Esophagus (tissue), 2 donors: ENCODE measurements around the gene KBTBD7. TPM values are rescaled to one million over a fixed set of nuclear protein-coding genes. Genes with fewer than 3 reads are reported as not detected.
"Not testable (repeated sequence)": the region's sequence is repeated elsewhere in the genome, so short reads cannot be mapped to it uniquely, and the experiment has no call there.

ENCODE experiments used
- H3K27ac ChIP-seq, 2 donors: one replicate each; pipeline ENCODE4 v1.5.1; 2013; ENCODE audit warnings: low read depth in 2 of 2, mild to moderate bottlenecking in 2 of 2, inconsistent platforms in 1 of 2, low read length in 1 of 2, moderate library complexity in 1 of 2
- H3K27me3 ChIP-seq, 2 donors: one replicate each; pipeline ENCODE4 v1.6.1; 2013; ENCODE audit warnings: low read length in 2 of 2, control low read depth in 1 of 2, mild to moderate bottlenecking in 1 of 2; ENCODE audit not compliant: insufficient read depth in 2 of 2, control insufficient read depth in 1 of 2
- H3K36me3 ChIP-seq, 2 donors: one replicate each; pipeline ENCODE4 v1.6.1; 2013; ENCODE audit warnings: low read length in 1 of 2; ENCODE audit not compliant: control insufficient read depth in 2 of 2, insufficient read depth in 2 of 2
- H3K4me1 ChIP-seq, 2 donors: one replicate each; pipeline ENCODE4 v1.6.1; 2013; ENCODE audit warnings: low read length in 1 of 2; ENCODE audit not compliant: control insufficient read depth in 2 of 2, insufficient read depth in 2 of 2
- H3K4me3 ChIP-seq, 2 donors: one replicate each; pipeline ENCODE4 v1.5.1; 2013; ENCODE audit warnings: low read length in 2 of 2, mild to moderate bottlenecking in 2 of 2, low read depth in 1 of 2, moderate library complexity in 1 of 2
- H3K9me3 ChIP-seq, 2 donors: one replicate each; pipeline ENCODE4 v1.6.1; 2013; ENCODE audit warnings: mild to moderate bottlenecking in 2 of 2, low read depth in 1 of 2, low read length in 1 of 2, moderate library complexity in 1 of 2; ENCODE audit not compliant: control insufficient read depth in 2 of 2, insufficient read depth in 1 of 2
- WGBS, 2 donors: extraction: QIAGEN DNeasy Blood & Tissue Kit; methylation state at CpG; one replicate each; pipeline ENCODE4 v1.1.7; 2013; 5-methylcytosine and 5-hydroxymethylcytosine counted together
- polyA plus RNA-seq, 2 donors: library from polyadenylated mRNA; stranded (reverse); fragments of 200-250 nt; gene quantifications; one replicate each; pipeline ENCODE4 v1.2.3, GENCODE V29; 2013
- donor health status: healthy with polysubstance abuse.
- donor health status: Bipolar disorder and iron deficiency.

Gene KBTBD7
- polyA plus RNA-seq, 2 donors: 1.4 to 1.8 TPM

- no peaks in the 10 kb centered on the region for H3K4me1 ChIP-seq
- H3K27me3 ChIP-seq: no peaks in the 10 kb centered on the region
- no peaks in the 10 kb centered on the region for H3K9me3 ChIP-seq
- WGBS, 2 donors: 30 to 37% methylated on average over 2 of the region's 2 CpGs
- no peak overlapping the region for H3K4me3 ChIP-seq
- H3K27ac ChIP-seq: no peak overlapping the region
- no peaks in the 10 kb centered on the region for H3K36me3 ChIP-seq
Observed at GRCh38 chr13:41177616-41178015, 16.8 kb downstream of the KBTBD7 start.

GRCh38 chr13:41175576-41175975 lies 18.8 kb downstream of the KBTBD7 start:
- 93 to 95% methylated on average over 8 of the region's 8 CpGs for WGBS, 2 donors
- H3K27ac ChIP-seq, H3K36me3 ChIP-seq: not testable (repeated sequence)

GRCh38 chr13:41162151-41162550 lies 32.2 kb downstream of the KBTBD7 start:
- H3K27me3 ChIP-seq: no peaks in the 10 kb centered on the region
- H3K36me3 ChIP-seq: no peaks in the 10 kb centered on the region
- H3K4me3 ChIP-seq: no peak overlapping the region
- 92 to 93% methylated on average over 3 of the region's 3 CpGs for WGBS, 2 donors
- H3K4me1 ChIP-seq: no peaks in the 10 kb centered on the region
- no peaks in the 10 kb centered on the region for H3K9me3 ChIP-seq
- no peak overlapping the region for H3K27ac ChIP-seq

More at GRCh38 chr13:41175576-41175975, 18.8 kb downstream of the KBTBD7 start:
- not testable (repeated sequence) for H3K4me3 ChIP-seq, H3K4me1 ChIP-seq, H3K9me3 ChIP-seq, H3K27me3 ChIP-seq

GRCh38 chr13:41159174-41159573 lies 35.2 kb downstream of the KBTBD7 start:
- Histone ChIP-seq H3K27me3 (no peaks in the 10 kb centered on the region), H3K9me3 (no peaks in the 10 kb centered on the region), H3K36me3 (no peaks in the 10 kb centered on the region), H3K27ac (no peak overlapping the region), H3K4me3 (no peak overlapping the region), H3K4me1 (no peaks in the 10 kb centered on the region)

DNA sequence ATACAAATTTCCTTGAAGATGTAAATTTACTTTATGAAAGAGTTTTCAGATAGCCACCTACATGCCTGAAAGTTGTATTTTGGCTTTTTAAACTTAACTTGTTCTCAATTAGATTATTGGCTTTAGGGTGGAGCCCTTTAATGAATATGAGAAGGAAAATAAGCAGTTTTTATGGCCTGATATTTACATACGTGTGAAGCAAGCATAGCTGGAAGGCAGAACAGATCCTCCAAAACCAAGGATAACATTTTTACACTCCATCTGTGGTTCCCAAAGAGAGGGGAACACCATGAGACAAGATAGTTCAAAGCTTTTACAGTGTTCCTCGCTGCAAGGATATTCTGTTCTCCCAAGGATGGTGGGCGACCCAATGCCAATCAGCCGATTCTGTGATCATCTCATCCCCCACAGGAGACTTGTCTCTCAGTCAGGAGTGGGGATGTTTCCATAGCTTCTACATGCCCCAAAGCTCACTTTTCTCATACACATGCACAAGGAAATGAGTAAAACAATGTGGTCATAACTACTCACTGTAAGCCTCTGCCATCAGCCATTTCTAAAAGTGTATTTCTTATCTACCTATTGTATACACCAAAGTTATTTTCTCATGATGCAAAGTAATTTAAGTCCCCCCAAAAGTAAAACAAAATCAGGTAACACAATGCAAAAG lies 37.2 kb downstream of the KBTBD7 start:
- H3K27me3 ChIP-seq: no peaks in the 10 kb centered on the region
- 94 to 99% methylated on average over 4 of the region's 4 CpGs for WGBS, 2 donors
- no peaks in the 10 kb centered on the region for H3K4me1 ChIP-seq
- no peak overlapping the region for H3K4me3 ChIP-seq
- H3K9me3 ChIP-seq: no peaks in the 10 kb centered on the region
- H3K27ac ChIP-seq: no peak overlapping the region
- no peaks in the 10 kb centered on the region for H3K36me3 ChIP-seq

DNA sequence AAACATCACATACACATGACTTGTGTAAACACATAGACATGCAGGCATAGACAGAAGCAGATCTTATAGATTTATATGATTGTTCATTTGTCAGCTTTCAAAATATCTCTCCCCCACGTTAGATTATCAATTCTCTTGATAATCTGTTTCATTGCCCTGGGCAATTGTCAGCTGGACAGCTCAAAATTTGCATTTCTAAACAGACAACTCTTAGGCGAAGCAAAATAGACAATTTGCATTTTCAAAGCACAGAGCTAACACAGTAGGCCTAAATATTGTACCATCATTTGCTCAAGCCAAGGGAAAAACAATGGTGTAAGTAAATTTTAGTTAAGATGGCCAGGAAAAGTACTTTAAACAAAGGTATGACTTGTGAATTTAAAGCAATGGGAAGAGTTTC lies 37.7 kb downstream of the KBTBD7 start:
- Histone ChIP-seq H3K27ac (no peak overlapping the region), H3K4me1 (no peaks in the 10 kb centered on the region), H3K9me3 (no peaks in the 10 kb centered on the region), H3K4me3 (no peak overlapping the region), H3K27me3 (no peaks in the 10 kb centered on the region), H3K36me3 (no peaks in the 10 kb centered on the region)
- 62 to 66% methylated on average over 2 of the region's 2 CpGs for WGBS, 2 donors

DNA sequence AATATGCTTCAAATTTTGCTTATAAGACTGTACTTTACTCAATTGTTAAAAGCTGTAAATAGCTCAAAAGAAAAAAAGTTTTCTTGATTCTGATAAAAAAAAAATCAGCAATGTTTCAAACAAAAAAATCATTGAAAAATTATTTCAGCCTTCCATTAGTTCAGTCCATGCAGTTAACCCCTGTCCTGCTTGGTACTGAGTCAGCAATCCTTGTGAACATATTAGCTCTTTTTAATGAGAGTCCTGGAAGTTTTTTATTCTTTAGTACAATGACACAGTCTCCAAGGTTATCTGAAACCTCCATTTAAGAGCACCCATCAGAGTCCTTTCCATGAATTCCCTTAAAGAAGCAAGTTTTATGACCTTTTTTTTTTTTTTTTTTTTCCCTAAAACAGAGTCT lies 40.3 kb downstream of the KBTBD7 start:
- H3K36me3 ChIP-seq: no peaks in the 10 kb centered on the region
- no peaks in the 10 kb centered on the region for H3K27me3 ChIP-seq
- no peak overlapping the region for H3K27ac ChIP-seq
- H3K4me3 ChIP-seq: no peak overlapping the region
- H3K4me1 ChIP-seq: no peaks in the 10 kb centered on the region
- H3K9me3 ChIP-seq: peaks cover 0 to 8% of the 10 kb centered on the region in 2 donors

- H3K36me3 ChIP-seq: no peaks in the 10 kb centered on the region
- H3K9me3 ChIP-seq: peaks cover 0 to 13% of the 10 kb centered on the region in 2 donors
- WGBS, 2 donors: 97 to 98% methylated on average over 3 of the region's 3 CpGs
- no peaks in the 10 kb centered on the region for H3K27me3 ChIP-seq
- H3K27ac ChIP-seq: no peak overlapping the region
- H3K4me1 ChIP-seq: no peaks in the 10 kb centered on the region
- H3K4me3 ChIP-seq: no peak overlapping the region
Observed at GRCh38 chr13:41152005-41152404, 42.4 kb downstream of the KBTBD7 start.

DNA sequence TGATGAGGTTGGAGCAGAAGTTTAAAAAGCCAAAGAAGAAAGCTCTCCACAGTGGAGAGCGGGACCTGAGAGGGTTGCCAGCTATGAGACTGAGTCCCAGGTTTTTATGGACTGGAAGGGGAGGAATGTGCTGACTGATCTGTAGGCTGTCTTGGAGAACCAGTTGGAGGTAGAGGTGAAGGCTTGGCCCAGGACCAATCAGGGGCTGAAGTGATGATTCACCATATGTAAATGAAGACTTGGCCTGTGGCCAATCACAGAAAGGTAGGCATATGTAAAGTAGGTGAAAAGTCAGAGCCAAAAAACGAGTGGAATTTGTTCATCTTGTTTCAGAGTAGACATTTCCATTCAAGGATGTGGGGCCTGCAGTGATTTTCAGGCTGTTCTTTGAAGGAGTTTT lies 44.3 kb downstream of the KBTBD7 start:
- peaks cover 0 to 16% of the 10 kb centered on the region in 2 donors for H3K9me3 ChIP-seq

GRCh38 chr13:41148419-41149283 lies 45.7 kb downstream of the KBTBD7 start:
- Histone ChIP-seq H3K4me3 (no peak overlapping the region), H3K4me1 (no peaks in the 10 kb centered on the region), H3K27ac (no peak overlapping the region), H3K36me3 (no peaks in the 10 kb centered on the region), H3K27me3 (no peaks in the 10 kb centered on the region), H3K9me3 (peaks cover 0 to 16% of the 10 kb centered on the region in 2 donors)
- 84 to 86% methylated on average over 3 of the region's 3 CpGs for WGBS, 2 donors

More for the DNA sequence above, 44.3 kb downstream of the KBTBD7 start:
- H3K4me3 ChIP-seq: no peak overlapping the region
- H3K36me3 ChIP-seq: no peaks in the 10 kb centered on the region
- no peaks in the 10 kb centered on the region for H3K27me3 ChIP-seq
- WGBS, 2 donors: 72 to 81% methylated on average over 2 of the region's 2 CpGs
- no peak overlapping the region for H3K27ac ChIP-seq
- no peaks in the 10 kb centered on the region for H3K4me1 ChIP-seq
